HG02571 (cell line): ENCODE data around the gene NFASC.

Source experiments
- ATAC-seq: cut with Tn5 transposase; IDR thresholded peaks from one replicate; pipeline ENCODE4 v1.9.1; 2021; ENCODE audit warnings: mild to moderate bottlenecking, moderate library complexity; ENCODE audit not compliant: unreplicated experiment

The NFASC gene

DNA sequence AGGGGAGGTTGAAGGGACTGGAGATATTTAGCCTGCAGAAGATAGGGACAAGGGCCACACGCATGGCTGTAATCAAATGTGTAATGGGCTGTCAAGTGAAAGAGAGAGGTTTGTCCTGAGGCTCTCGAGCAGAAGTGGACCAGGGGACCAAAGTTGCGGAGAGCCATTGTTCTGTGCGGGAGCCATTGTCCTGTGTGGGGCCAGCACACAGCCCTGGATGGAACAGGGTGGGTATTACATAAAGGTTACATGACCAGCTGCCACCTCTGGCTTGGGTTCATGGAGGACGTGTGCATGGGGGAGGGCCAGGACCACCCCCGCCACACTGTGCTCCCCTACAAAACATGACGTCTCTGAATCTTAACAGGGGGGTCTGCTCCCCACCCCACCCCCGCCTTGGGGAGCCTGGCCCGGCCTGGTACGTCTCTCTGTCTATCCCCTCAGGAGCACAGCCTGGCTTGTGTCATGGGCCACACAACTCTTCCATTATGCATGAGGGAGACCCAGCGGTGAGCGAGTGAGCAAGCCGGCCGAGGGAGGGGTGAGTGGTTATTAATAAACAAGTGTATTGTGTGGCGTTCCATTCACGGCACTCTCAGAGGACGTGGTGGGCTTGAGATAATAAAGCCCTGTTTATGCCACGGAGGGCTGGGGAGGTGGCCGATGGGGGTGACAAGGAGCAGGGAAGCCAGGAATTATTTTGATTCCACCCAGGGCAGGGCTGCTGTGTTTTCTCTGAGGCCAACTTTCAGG, at the start of gene NFASC:
TSS of gene NFASC (plus strand) at position 703 of the 753 bp plus-strand sequence. CDS start 73,454 bp downstream, outside the sequence.
- no peak for ATAC-seq

- ATAC-seq = no peak
Measured at GRCh38 chr1:204821476-204821875, 49.2 kb upstream of the NFASC start.

GRCh38 chr1:204821924-204822323, 48.7 kb upstream of the NFASC start:
- ATAC-seq = no peak

DNA sequence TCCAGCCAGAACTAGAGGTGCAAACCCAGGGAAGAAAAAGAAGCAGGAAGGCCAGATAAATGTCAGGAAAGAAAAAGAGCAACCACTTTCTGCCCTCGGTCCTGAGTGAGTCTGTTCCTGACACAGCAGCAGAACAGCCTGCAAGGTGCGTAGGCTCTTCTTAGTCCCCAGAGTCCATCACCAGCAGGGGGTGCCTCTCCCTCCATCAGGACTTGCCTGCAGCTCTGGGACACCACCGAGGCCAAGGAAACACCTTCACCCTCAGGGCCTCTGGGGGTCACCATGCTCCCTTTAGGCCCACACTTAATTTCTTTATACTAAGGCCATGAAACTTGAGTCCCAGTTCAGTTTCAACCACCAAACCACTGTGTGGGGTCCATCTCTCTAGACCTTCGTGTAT, 43.7 kb upstream of the NFASC start:
- ATAC-seq = no peak

GRCh38 chr1:204828352-204828850, 42.3 kb upstream of the NFASC start:
- ATAC-seq = no peak

GRCh38 chr1:204829133-204829825, 41.4 kb upstream of the NFASC start:
- ATAC-seq = no peak

- no peak for ATAC-seq
Measured at GRCh38 chr1:204830747-204831146, 39.9 kb upstream of the NFASC start.

DNA sequence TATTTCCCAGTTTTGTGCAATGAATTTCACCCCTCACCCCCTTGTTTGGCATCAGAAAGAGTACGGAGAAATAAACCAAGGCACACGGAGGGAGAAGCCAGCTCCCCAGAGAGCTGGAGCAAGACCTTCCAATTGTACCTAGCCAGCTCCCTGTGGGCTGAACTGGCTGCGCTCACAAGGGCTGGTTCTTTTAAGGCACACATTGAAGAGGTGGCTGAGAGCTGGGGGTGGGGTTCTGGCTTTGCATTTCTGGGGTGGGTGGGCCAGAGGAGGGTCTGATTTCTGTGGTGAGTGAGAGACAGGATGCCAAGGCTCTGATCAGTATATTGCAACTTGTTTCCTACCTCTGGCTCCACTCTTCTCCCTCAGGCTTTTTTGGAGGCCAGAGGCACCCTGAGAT, 39.5 kb upstream of the NFASC start:
- ATAC-seq = no peak

- ATAC-seq = no peak
Measured at GRCh38 chr1:204834336-204834735, 36.3 kb upstream of the NFASC start.

- no peak for ATAC-seq
Measured at GRCh38 chr1:204834752-204835151, 35.9 kb upstream of the NFASC start.

DNA sequence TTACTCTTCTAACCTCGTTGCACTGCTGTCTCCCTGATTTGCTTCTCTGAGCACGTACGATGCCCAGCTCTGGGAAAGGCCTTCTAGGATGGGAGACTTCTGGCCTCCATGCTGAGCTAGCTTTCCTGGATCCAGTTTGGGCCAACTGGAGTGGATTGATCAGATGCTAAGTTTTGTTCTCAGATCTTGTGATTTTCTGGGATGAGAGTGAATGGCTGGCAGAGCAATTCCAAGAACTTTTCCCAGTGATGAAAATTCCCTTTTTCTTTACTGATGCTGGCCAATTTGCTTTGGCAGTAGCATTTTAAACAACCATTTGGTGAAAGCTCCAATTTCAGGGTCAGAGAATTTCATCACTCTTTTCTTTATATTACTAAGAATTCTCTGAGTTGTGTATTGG, 34.9 kb upstream of the NFASC start:
- no peak for ATAC-seq

DNA sequence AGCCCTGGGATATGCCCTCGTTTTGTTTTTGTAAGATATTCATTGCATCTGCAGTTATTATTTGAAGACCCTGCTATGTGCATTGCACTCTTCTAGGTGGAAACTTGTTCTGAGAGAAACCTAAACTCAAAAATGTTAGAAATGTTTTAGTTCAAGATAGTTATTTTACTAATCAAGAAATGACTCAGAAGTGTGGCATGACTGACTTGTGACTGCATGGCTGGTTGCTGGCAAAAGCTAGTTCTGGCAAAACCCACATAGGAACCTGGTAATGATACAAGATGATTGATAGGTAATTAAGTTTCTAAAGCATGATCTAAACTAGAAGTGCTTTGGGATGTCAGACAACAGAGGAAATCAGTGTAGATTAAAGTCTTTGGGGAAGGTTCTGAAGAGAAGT, 33.8 kb upstream of the NFASC start:
- ATAC-seq = no peak

DNA sequence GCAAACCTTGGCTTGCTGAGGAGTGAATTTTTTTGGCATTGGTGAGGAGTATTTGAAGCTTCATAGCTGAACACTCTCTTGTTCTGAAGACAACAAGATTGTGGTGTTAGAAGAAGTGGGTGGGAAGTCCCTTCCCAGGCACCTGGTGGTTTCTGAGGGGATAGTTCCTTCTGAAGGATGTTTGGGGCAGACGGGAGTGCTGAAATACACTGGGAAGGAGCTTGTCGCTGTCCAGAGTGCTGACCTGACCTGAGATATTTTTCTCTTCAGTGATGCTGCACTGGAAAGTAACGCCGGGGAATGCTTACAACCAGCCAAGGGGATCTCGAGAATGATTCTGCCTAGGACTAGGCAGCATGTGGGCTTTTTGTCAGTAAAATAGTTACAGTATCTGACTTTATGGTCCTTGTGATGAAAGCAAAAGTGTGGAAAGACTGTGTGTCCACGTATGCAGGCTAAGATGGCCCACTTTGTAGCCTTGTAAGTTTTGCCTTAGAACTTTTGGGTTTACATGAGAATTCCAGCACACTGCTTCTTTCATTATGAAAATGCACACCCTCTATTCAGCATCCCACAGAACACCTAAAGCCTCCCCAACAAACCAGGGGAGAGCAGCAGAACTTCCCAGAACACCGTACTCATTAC, 33.1 kb upstream of the NFASC start:
- no peak for ATAC-seq

DNA sequence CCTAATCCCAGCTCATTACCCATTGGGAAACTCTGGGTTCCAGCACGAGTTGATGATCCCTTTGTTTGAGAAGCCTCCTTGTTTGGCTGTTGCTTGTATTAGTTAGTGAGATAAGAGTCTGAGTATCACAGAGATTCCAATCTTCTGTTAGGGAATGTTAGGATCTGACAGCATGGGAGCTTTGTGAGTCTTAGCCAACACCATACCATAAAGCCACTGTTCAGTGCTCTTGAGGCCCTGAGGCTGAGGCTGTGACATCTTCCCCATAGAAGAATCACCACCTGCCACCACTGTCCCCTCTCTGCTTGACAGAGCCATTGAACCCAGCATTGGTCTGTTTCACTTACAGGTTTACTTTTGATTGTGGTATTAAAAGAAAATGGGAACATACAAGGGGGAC, 29.3 kb upstream of the NFASC start:
- no peak for ATAC-seq

DNA sequence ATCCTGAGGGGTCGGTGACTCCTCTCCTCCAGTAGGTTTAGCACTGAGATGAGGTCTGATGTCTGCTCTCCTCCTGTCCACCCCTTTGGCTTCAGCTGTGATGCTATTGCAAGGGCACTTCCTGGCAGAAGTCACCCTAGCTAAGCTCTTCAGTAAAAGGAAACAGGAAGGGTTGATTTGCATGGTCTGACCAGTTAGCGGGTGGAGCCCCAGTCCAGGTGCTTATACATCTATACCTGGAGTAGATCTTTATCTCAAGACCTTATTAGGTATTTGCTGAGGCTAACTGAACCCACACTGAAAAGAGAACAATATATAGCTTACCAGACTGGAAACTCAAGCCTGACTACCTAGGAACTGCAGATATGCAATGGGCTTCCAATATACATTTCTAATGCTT, 28.9 kb upstream of the NFASC start:
- ATAC-seq = no peak

GRCh38 chr1:204842369-204842768, 28.3 kb upstream of the NFASC start:
- ATAC-seq = no peak

DNA sequence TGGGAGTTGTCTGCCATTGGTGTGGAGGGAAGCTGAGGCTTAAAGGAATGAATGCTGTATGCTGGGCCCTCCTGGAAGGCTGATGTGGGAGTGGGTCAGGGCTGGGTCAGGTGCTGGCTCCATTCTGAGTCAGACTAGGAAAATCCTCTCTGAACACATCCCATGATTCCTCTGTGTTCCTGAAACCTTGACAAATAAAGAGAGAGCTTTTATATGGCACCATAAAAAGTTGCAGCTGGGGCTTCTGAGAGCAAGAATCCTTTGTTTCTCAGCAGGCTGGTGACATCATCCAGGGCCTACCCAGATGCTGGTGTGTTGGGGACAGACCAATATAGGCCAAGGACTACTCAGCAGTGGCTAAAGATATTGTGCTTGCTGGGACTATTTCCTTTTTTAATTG, 27.8 kb upstream of the NFASC start:
- no peak for ATAC-seq

- ATAC-seq = no peak
Measured at GRCh38 chr1:204846546-204846945, 24.1 kb upstream of the NFASC start.

DNA sequence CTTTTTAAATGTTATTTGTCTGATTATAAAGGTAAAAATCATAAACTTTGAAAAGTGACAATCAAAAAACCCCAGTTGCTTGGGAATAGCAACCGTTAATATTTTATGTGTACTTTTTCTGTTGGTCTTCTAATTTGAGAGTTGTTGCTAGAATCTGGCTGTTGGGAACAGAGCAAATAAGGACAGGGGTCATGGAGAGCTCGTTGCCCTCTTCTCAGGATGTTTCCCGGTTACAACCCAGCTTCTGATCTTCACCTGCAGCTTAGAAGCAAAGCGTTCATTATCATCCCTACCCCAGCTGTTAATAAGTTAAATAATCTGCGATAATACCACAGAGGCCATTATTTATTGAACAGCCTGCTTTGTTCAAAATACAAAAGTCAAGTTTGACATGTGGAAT, 22.1 kb upstream of the NFASC start:
- ATAC-seq = no peak

- ATAC-seq = no peak
Measured at GRCh38 chr1:204852854-204853253, 17.8 kb upstream of the NFASC start.

- no peak for ATAC-seq
Measured at GRCh38 chr1:204853436-204853835, 17.2 kb upstream of the NFASC start.

DNA sequence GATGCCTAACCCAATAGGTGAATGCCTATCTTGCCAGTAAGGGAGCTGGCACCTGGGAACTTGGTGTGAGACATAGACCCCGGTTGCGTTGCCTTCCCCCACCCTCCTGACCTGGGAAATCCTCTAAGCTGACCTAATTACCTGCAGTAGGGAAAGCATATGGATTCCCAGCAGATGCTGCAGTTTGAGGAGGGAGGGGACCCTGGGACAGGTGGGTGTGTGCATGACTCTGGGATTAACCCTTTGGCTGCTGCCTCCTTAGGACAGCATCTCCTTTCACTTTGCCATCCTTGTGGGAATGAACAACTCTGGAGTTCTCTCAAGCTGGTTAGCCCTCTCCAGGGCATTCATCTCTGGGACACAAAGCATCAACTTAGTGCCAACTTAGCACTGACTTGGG, 16.4 kb upstream of the NFASC start:
- ATAC-seq = no peak
